Tibial artery (tissue), 4 donors: ENCODE data around the gene ARHGAP18.

Source experiments
- DNase-seq, 2 donors: peaks; one replicate each; pipeline ENCODE4 v3.0.0-alpha.2; 2019
- H3K27ac ChIP-seq, 2 donors: fragments of 200-600 bp; sonication (generic) in 1 of 2; 1 replicate in 1 of 2; 2 replicates in 1 of 2; pipeline ENCODE4 v1.5.1; 2018 to 2019; ENCODE audit warnings: mild to moderate bottlenecking in 1 of 2
- H3K27me3 ChIP-seq, 2 donors: fragments of 200-600 bp; sonication (generic) in 1 of 2; one replicate each; pipeline versions ENCODE4 v1.5.1 to v1.6.0; 2016 to 2019
- H3K36me3 ChIP-seq, 3 donors: fragments of 200-600 bp; sonication (generic) in 2 of 3; one replicate each; pipeline ENCODE4 v1.5.1; 2016 to 2019; ENCODE audit warnings: mild to moderate bottlenecking in 2 of 3
- H3K4me1 ChIP-seq, 4 donors: fragments of 200-600 bp; sonication (generic) in 2 of 4; 1 replicate in 3 of 4; 2 replicates in 1 of 4; pipeline ENCODE4 v1.5.1; 2016 to 2019
- H3K4me3 ChIP-seq, 2 donors: fragments of 200-600 bp; sonication (generic) in 1 of 2; 1 replicate in 1 of 2; 2 replicates in 1 of 2; pipeline ENCODE4 v1.5.1; 2018 to 2019; ENCODE audit warnings: mild to moderate bottlenecking in 2 of 2
- H3K9me3 ChIP-seq, 3 donors: fragments of 200-600 bp; sonication (generic) in 1 of 3; one replicate each; pipeline ENCODE4 v1.5.1; 2016 to 2019
- CTCF ChIP-seq, 2 experiments: fragments of 200-600 bp in 1 of 2; fragments of 450-650 bp in 1 of 2; IDR thresholded peaks; one replicate each; pipeline ENCODE4 v1.5.1; 2017 to 2019; ENCODE audit warnings: antibody characterized with exemption in 2 of 2, mild to moderate bottlenecking in 1 of 2, moderate library complexity in 1 of 2
- intact Hi-C: fragments of 100-400 bp; cut with DNase I; formaldehyde crosslinking; loops from one replicate; pipeline ENCODE4 v1.15.0; 2023; ENCODE audit warnings: low total_unique reads

ARHGAP18 gene

GRCh38 chr6:129697788-129698187, 12.2 kb downstream of the ARHGAP18 start:
- intact Hi-C loops = no loop called here
- H3K27ac ChIP-seq = no peak overlapping the region
- peaks cover 0 to 3% (median 0%) of the 10 kb centered on the region in 4 donors for H3K4me1 ChIP-seq
- no peak for TF ChIP-seq CTCF (IDR thresholded peaks at IDR 0.05)
- no peaks in the 10 kb centered on the region for H3K36me3 ChIP-seq
- no peak for DNase-seq
- H3K4me3 ChIP-seq = no peak overlapping the region
- no peaks in the 10 kb centered on the region for H3K27me3 ChIP-seq
- no peaks in the 10 kb centered on the region for H3K9me3 ChIP-seq

GRCh38 chr6:129696843-129697242, 13.1 kb downstream of the ARHGAP18 start:
- H3K36me3 ChIP-seq = no peaks in the 10 kb centered on the region
- no peak for TF ChIP-seq CTCF (IDR thresholded peaks at IDR 0.05)
- intact Hi-C loops = no loop called here
- H3K9me3 ChIP-seq = no peaks in the 10 kb centered on the region
- no peaks in the 10 kb centered on the region for H3K27me3 ChIP-seq
- no peak for DNase-seq
- H3K27ac ChIP-seq = no peak overlapping the region
- H3K4me3 ChIP-seq = no peak overlapping the region
- peaks cover 0 to 8% (median 0%) of the 10 kb centered on the region in 4 donors for H3K4me1 ChIP-seq

GRCh38 chr6:129696028-129696418, 14.0 kb downstream of the ARHGAP18 start:
- Histone ChIP-seq H3K27me3 (no peaks in the 10 kb centered on the region), H3K36me3 (no peaks in the 10 kb centered on the region), H3K9me3 (no peaks in the 10 kb centered on the region), H3K27ac (no peak overlapping the region), H3K4me1 (peaks cover 0 to 9% (median 0%) of the 10 kb centered on the region in 4 donors), H3K4me3 (no peak overlapping the region)
- no peak for DNase-seq
- intact Hi-C loops = no loop called here
- no peak for TF ChIP-seq CTCF (IDR thresholded peaks at IDR 0.05)

GRCh38 chr6:129695373-129696027, 14.5 kb downstream of the ARHGAP18 start:
- no peak overlapping the region for H3K27ac ChIP-seq
- H3K9me3 ChIP-seq = no peaks in the 10 kb centered on the region
- H3K4me3 ChIP-seq = no peak overlapping the region

GRCh38 chr6:129694036-129694435, 15.9 kb downstream of the ARHGAP18 start:
- Histone ChIP-seq H3K27ac (no peak overlapping the region), H3K4me3 (no peak overlapping the region), H3K27me3 (no peaks in the 10 kb centered on the region), H3K9me3 (no peaks in the 10 kb centered on the region), H3K36me3 (no peaks in the 10 kb centered on the region), H3K4me1 (peaks cover 0 to 13% (median 4%) of the 10 kb centered on the region in 4 donors)
- intact Hi-C loops = no loop called here
- TF ChIP-seq CTCF (IDR thresholded peaks at IDR 0.05) = no peak
- no peak for DNase-seq

More at GRCh38 chr6:129695373-129696027, 14.5 kb downstream of the ARHGAP18 start:
- DNase-seq = no peak
- H3K4me1 ChIP-seq = peaks cover 0 to 9% (median 0%) of the 10 kb centered on the region in 4 donors
- no peak for TF ChIP-seq CTCF (IDR thresholded peaks at IDR 0.05)
- H3K27me3 ChIP-seq = no peaks in the 10 kb centered on the region
- intact Hi-C loops = no loop called here
- no peaks in the 10 kb centered on the region for H3K36me3 ChIP-seq
